ENCODE data around the gene NPHS1.
"Not testable (repeated sequence)": the region's sequence is repeated elsewhere in the genome, so short reads cannot be mapped to it uniquely, and the experiment has no call there.

The NPHS1 gene

DNA sequence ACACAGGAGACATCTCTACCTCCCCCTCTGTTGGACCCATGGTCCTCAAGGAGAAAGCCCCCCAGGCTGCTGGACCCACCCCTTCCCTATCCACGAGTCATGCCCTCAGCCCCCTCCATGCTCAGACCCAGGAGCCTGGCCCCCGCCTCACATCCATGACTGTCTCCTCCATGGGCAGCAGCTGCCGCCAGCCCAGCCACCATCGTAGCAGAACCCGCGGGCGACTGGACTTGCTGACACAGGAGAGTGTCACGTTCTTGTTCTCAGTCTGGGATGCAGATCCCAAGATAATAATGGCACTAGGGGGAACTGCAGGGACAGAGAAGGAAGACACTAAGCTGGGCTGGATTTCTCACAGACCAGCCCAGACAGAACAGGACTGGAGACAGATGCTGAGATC is 3.8 kb downstream of the NPHS1 start:
- DNase-seq = no peak

DNA sequence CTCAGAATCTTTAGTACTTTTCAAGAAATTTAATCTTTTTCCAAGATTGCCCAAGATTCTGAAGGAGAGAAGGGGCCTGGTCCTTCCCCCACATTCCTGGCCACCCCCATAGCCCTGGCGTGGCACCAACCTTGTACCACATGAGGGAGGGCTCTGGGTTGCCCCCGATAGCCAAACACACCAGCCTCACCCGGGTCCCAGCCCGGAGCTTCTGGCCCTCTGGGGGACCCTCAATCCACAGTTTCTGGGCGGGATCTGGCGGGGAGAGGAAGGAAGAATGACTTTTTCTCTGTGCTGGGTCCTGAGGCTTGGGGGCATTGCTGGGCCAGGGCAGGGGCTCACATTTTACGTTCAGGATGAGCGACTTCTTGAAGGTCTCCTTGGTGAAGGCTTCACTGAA is 4.4 kb downstream of the NPHS1 start:
- no peak for DNase-seq

DNA sequence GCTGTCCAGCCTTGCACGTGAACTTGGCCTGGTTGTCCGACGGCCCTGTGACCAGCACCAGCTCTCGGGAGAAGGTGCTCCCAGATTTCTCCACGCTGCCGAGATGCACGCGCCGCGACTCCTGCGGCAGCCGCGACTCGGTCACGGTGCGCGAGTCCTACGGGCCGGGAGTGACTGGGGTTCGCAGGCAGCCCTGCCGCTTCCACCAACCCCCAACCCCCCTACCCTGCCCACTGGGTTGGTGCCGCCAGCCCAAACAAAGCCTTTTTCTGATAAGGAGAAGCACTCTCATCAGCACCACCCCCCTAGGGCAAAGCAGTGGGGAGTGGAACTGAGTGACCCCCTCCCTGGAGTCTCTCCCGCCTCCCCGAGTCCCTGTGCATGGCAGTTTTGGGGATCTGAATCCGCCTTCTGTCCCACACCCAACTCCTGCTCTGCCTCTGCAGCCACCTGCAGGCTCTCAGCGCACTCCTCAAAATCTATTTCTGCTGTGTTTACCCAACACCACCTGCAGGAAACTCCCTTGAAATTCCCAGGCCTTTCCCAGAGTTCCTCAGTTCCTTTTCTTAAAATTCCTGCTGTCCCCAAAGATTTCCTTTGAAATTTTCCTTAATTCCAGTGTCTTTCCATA is 6.2 kb downstream of the NPHS1 start:
- DNase-seq = no peak

DNA sequence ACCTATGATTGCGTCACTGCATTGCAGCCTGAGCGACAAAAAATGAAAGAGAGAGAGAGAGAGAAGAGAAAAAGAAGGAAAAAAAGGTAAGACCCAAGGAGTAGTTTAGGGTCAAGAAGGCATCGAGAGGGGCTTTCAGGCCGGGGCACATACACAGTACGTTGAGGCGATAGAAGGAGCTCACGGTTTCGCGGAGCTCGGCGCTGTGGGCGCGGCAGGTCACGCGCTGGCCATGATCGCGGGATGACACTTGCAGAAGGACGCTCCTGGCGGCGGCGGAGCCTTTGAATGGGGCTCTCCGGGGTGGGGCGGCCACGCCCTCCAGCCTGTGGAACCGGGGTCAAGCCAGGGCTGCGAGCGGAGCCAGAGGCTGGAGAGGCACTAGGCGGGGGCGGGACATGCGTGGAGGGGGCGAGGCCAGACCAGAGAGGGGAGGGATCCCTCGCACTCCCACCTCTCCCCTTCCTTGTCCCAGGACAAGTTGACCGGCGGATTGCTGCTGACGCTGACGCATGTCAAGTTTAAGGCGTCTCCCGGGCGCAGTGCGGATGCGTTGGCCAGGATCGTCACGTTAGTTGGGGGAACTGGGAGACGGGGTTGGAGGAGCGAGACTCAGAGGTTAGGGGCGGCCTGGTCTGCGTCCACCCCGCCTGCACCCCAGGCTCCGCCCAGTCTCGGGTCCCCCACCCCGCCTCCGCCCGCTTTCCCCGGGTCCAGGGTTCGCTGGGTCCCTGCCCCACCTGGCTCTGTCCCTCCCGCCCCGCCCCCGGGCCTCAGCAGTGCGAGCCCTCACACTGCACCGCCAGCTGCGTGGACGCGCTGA is 6.9 kb downstream of the NPHS1 start:
- no peak for DNase-seq

- no peak for DNase-seq
These were observed 7.7 kb downstream of the NPHS1 start for GRCh38 chr19:35844482-35845214.

GRCh38 chr19:35843676-35844481 is 8.4 kb downstream of the NPHS1 start:
- DNase-seq = no peak

DNA sequence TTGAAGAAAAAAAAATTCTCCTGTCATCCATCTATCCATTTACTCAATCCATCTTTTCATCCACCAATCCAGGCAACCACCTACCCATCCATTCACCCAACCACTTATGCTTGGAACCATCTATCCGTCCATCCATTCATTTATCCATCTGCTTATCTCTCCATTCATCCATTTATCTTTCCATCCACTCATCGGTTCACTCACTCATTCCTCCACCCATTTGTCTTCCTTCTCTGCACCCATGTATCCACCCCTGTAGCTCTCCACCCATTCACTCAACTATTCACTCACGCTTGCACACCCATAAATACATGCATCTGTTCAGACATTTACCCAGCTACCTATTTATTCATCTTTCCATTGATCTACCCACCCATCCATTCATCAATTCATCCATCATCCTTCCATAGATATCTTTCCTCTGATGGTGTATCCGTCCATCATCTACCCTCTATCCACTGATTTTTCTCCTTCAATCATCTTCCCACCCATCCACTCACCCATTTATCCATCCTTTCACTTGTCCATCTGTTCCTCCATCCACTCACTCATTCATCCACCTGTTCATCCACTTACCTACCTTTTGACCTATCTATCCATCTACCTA is 9.5 kb downstream of the NPHS1 start:
- DNase-seq = no peak

GRCh38 chr19:35841961-35842595 is 10.2 kb downstream of the NPHS1 start:
- no peak for DNase-seq

DNA sequence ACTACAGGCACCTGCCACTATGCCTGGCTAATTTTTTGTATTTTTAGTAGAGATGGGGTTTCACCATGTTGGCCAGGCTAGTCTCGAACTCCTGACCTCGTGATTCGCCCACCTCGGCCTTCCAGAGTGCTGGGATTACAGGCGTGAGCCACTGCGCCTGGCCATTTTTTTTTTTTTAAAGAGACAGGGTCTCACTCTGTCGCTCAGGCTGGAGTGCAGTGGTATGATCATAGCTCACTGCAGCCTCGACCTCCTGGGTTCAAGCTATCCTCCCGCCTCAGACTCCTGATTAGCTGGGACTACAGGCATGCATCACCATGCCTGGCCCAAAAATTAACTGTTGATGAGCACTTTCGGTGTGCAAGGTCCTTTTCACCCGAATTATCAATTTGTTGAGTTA is 16.2 kb downstream of the NPHS1 start:
- not testable (repeated sequence) for DNase-seq

DNA sequence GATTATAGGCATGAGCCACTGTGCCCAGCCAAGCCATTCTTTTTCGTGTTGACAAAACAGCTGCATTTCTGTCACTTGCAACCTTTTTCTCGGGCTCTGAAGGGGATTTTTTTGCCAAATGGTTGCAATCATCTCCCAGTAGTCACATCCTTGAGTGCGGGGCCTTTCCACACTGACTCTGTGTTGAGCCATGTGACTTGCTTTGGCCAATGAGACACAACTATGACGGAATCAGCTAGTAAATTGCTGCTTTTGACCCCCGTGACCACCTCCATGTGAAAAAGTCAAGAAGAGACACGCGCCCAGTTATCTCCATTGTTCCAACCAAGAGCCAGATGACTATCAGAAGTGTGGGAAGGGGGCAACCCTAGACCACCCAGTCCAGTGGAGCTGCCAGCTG is 18.3 kb downstream of the NPHS1 start:
- no peak for DNase-seq

DNA sequence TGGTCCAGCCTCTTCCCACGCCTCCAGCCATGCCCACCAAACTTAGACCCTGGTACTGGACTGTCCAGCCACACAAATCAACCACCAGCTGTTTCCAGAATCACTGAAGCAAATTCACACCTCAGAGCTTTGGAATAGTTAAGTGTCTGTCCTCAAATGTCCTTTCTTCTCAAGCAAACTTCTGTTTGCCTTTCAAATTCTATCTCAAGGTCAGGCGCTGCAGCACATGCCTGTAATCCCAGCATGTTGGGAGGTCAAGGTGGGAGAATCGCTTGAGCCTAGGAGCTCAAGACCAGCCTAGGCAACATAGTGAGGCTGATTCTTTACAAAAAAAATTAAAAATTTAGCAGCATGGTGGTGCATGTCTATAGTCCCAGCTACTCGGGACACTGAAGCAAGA is 20.2 kb downstream of the NPHS1 start:
- DNase-seq = no peak

DNA sequence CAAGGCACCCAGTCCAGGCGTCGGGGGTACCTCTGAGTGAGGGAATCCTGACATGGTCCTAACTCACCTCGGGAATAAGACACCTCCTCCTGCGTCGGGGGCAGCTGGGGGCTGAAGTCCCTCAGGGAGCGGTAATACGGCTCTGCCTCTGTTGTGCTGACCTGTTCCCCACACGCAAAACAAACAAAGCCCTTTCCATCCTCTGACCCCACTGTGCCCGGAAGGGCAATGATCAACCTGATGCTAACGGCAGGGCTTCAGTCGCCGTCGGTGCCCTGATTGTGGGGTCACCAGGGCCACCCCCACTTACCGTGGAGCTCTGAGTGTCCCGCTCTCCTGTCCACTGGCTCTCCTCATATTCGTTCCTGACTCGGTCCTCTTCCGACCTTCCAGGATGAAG is 21.3 kb downstream of the NPHS1 start:
- DNase-seq = no peak

- no peak for DNase-seq
These were observed 23.5 kb downstream of the NPHS1 start for GRCh38 chr19:35828692-35829301.

DNA sequence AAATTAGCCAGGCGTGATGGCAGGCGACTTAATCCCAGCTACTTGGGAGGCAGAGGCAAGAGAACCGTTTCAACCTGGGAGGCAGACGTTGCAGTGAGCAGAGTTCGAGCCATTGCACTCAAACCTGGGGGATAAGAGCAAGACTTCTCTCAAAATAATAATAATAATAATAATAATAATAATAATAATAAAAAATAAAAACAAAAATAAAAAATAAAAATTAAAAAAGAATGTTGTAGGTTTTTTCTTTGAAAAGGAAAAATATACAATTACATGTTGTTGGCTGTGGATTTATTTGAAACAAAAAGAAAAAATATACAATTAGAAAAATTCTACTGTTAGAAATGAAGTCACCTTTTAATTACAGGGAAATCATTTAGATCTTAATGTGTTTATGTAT is 28.2 kb downstream of the NPHS1 start:
- DNase-seq = no peak

DNA sequence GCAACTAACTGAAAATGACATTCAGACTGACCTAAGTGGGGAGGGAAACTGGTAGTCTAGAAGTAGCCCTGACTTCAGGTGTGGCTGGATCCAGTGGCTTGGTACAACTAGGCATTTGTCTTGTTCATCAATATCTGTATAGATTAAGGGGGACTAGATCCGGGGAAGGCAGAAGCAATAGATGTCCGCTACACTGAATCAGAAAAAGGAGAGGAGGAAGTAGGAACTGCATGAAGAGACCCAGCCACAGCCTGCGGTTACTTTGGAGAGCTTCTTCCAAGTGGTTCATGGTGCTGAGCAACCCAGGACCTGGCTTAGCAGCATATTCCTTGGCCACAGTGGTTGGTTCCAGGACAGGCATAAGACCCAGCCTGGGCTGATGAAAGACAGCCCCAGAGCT is 29.7 kb downstream of the NPHS1 start:
- DNase-seq = no peak

DNA sequence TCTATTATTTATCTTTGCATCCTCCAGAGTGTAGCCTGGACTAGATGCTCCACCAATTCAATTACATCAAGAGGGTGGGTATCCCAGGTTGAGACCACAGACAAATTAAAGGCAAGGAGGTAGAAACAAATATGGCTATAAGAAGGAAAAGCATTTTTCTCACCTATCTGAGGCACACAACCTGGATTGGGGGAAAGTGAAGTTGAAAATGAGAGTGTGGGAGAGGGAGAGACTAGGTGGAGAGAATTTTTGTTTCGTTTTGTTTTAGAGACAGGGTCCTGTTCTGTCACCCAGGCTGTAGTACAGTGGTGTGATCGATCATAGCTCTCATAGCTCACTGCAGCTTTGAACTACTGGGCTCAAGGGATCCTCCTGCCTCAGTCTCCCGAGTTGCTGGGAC is 33.9 kb downstream of the NPHS1 start:
- no peak for DNase-seq

GRCh38 chr19:35816846-35817245 is 35.5 kb downstream of the NPHS1 start:
- no peak for DNase-seq

DNA sequence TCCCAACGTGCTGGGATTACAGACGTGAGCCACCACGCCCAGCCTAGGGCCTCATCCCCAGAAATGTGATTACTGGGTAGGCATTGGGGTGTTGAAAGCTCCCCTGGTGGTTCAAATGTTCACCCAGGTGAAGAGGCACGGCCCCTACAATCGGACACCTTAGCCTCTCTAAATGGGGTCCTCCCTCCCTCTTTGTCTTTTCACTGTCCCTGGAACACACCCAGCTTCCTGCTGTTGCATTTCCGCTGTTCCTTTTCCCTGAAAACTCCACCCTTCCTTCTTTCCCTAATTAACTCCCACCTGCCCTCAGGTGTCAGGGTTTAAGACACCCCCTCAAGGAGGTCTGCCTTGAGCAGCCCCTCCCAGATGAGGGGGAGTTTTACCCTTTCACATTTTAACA is 36.0 kb downstream of the NPHS1 start:
- no peak for DNase-seq

DNA sequence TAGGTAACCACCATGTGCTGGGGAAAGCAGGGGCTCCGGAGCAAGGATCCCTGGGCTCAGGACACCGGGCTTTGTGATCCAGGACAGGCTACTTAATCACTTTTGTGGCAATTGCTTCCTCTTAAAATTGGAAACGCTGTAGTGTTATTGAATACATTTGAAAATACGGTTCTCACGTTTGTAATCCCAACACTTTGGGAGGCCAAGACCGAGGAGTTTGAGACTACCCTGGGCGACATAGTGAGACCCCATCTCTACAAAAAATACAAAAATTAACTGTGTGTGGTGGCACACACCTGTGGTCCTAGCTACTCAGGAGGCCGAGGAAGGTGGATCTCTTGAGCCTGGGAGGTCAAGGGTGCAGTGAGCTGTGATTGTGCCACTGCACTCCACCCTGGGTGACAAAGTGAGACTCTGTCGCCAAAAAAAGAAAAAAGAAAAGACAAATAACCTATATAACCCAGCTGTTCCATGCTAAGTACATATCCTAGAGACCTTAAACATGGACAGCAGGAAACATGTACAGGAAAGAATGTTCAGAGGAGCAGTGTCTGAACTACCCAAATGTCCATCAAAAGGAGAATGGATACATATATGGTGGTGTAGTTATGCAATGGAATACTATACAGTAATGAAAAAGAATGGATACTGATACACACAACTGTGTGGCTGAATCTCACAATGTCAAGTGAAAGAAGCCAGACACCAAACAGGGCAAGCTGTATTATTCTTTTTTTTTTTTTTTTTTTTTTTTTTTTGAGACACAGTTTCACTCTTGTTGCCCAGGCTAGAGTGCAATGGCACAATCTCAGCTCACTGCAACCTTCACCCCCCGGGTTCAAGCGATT is 39.0 kb downstream of the NPHS1 start:
- DNase-seq = no peak

DNA sequence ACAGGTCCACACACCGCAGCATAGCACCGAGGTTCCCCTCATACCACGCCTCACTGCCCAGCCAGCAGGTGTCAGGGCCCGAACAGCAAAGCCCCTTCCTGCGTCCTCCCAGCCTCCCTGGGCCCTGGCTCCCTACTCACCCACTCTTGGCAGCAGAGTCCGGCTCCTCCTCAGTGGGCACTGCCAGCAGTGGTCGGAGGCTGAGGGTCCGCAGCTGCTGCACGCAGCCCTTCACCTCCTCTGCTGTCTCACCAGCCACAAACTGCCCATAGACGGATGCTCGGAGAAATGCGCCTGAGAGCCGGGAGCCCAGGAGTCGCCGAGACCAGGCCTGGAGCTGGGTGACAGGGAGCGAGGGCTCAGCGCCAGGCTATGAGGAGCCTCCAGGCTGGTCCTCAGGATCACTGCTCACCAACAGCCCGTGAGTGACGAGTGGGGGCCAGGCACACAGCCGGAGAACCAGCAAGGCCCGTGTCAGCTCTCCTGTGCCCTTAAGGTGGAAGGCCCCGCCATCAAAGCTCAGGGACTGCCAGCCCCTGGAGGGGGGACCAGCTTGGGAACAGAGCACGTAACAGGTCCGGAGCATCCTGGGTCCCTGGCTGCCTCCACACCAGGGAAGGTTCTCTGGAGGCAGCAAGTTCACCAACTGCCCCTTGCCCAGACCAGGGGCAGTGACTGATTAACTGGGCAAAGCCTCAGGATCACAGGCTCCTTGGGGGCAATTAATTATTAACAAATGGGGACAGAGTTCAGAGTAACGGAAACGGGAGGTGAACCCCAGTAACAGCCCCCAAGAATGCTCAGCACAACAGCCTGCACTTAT is 39.9 kb downstream of the NPHS1 start, which contains the start of gene PRODH2:
TSS of gene PRODH2 (minus strand) at position 626 of the 823 bp plus-strand sequence. CDS start at position 586, 40 bp downstream.
- DNase-seq = no peak

All from SW 1271 (cell line).